Lung (tissue), 12 donors: Measurements from ENCODE around the gene BRCA1. TPM values are rescaled to one million over a fixed set of nuclear protein-coding genes. Genes with fewer than 3 reads are reported as not detected.
"Not testable (repeated sequence)": the region's sequence is repeated elsewhere in the genome, so short reads cannot be mapped to it uniquely, and the experiment has no call there.

Source experiments
- ATAC-seq: fragments of 200-7000 bp; cut with Tn5 transposase; one replicate; pipeline ENCODE4 v1.9.1; 2020; ENCODE audit warnings: moderate number of reproducible peaks; ENCODE audit not compliant: insufficient read depth, low FRiP score
- DNase-seq, 3 donors: peaks; one replicate each; pipeline ENCODE4 v3.0.0-alpha.2; 2013 to 2017
- H3K27ac ChIP-seq, 2 donors: one replicate each; pipeline ENCODE4 v1.5.1; 2013; ENCODE audit warnings: mild to moderate bottlenecking in 2 of 2, moderate library complexity in 2 of 2, control low read depth in 1 of 2, inconsistent platforms in 1 of 2, low read depth in 1 of 2, low read length in 1 of 2
- H3K27me3 ChIP-seq, 3 donors: one replicate each; pipeline ENCODE4 v1.5.1; 2013; ENCODE audit warnings: low read length in 2 of 3; ENCODE audit not compliant: control insufficient read depth in 3 of 3, insufficient read depth in 3 of 3
- H3K36me3 ChIP-seq, 4 donors: one replicate each; pipeline ENCODE4 v1.5.1; 2013; ENCODE audit warnings: low read length in 4 of 4, mild to moderate bottlenecking in 1 of 4, moderate library complexity in 1 of 4; ENCODE audit not compliant: control insufficient read depth in 4 of 4, insufficient read depth in 4 of 4
- H3K4me1 ChIP-seq, 5 donors: one replicate each; pipeline ENCODE4 v1.5.1; 2013; ENCODE audit warnings: low read length in 5 of 5, mild to moderate bottlenecking in 2 of 5, moderate library complexity in 1 of 5; ENCODE audit not compliant: control insufficient read depth in 5 of 5, insufficient read depth in 5 of 5
- H3K4me3 ChIP-seq: one replicate; pipeline ENCODE4 v1.5.1; 2013; ENCODE audit warnings: mild to moderate bottlenecking, control low read depth, moderate library complexity
- H3K9ac ChIP-seq, 2 donors: one replicate each; pipeline ENCODE4 v1.5.1; 2013; ENCODE audit warnings: low read length in 2 of 2, control low read depth in 1 of 2; ENCODE audit not compliant: insufficient read depth in 1 of 2
- H3K9me3 ChIP-seq, 4 donors: one replicate each; pipeline ENCODE4 v1.5.1; 2013; ENCODE audit warnings: low read length in 3 of 4, mild to moderate bottlenecking in 1 of 4, moderate library complexity in 1 of 4; ENCODE audit not compliant: control insufficient read depth in 4 of 4, insufficient read depth in 3 of 4
- WGBS, 2 donors: extraction: QIAGEN DNeasy Blood & Tissue Kit; methylation state at CpG; one replicate each; pipeline ENCODE4 v1.1.7; 2013; 5-methylcytosine and 5-hydroxymethylcytosine counted together
- polyA plus RNA-seq, 2 donors: library from polyadenylated mRNA; stranded (reverse); fragments of 200-250 nt; gene quantifications; one replicate each; pipeline ENCODE4 v1.2.1, GENCODE V29; 2013
- total RNA-seq, 2 donors: library from RNA; depleted of rRNA in 1 of 2; stranded (reverse); fragments of >200 nt in 1 of 2; gene quantifications; one replicate each; pipeline ENCODE4 v1.2.1, GENCODE V29; 2014 to 2021
- TF ChIP-seq, protein P1 (sequence below): IDR thresholded peaks from 2 replicates; pipeline ENCODE4 v1.5.1; 2012; ENCODE audit warnings: mild to moderate bottlenecking; ENCODE audit errors: control extremely low read depth, extremely low read depth
- donor health status: control.
- donor health status: control.
- donor health status: Bipolar disorder and iron deficiency.
- donor health status: healthy.
- donor health status: DM: yes; HTN: yes; CAD: no.

BRCA1 gene
- total and polyA plus RNA-seq, 4 donors = 2.0 to 15.7 (median 6.0) TPM

DNA sequence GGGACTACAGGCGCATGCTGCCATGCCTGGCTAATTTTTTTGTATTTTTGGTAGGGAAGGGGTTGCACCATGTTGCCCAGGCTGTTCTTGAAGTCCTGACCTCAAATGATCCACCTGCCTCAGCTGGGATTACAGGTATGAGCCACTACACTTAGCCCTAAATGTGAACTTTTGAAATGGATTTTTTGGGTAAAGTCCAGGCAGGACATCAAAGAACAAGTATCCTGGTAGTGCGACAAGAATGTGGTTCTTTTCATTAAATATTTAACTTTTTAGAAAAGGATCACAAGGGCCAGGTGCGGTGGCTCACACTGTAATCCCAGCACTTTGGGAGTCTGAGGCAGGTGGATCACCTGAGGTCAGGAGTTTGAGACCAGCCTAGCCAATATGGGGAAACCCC lies 30.5 kb upstream of the BRCA1 start:
- Histone ChIP-seq H3K27me3 (no peaks in the 10 kb centered on the region), H3K36me3 (peaks cover 0 to 11% (median 4%) of the 10 kb centered on the region in 4 donors), H3K9ac (no peak overlapping the region), H3K4me1 (peaks cover 0 to 10% (median 0%) of the 10 kb centered on the region in 5 donors), H3K4me3 (no peak overlapping the region), H3K27ac (no peak overlapping the region), H3K9me3 (no peaks in the 10 kb centered on the region)
- DNase-seq = no peak
- WGBS, 2 donors = 75 to 92% methylated on average over 3 of the region's 3 CpGs
- TF ChIP-seq, protein P1, sequence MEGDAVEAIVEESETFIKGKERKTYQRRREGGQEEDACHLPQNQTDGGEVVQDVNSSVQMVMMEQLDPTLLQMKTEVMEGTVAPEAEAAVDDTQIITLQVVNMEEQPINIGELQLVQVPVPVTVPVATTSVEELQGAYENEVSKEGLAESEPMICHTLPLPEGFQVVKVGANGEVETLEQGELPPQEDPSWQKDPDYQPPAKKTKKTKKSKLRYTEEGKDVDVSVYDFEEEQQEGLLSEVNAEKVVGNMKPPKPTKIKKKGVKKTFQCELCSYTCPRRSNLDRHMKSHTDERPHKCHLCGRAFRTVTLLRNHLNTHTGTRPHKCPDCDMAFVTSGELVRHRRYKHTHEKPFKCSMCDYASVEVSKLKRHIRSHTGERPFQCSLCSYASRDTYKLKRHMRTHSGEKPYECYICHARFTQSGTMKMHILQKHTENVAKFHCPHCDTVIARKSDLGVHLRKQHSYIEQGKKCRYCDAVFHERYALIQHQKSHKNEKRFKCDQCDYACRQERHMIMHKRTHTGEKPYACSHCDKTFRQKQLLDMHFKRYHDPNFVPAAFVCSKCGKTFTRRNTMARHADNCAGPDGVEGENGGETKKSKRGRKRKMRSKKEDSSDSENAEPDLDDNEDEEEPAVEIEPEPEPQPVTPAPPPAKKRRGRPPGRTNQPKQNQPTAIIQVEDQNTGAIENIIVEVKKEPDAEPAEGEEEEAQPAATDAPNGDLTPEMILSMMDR = no peak
- ATAC-seq = no peak

DNA sequence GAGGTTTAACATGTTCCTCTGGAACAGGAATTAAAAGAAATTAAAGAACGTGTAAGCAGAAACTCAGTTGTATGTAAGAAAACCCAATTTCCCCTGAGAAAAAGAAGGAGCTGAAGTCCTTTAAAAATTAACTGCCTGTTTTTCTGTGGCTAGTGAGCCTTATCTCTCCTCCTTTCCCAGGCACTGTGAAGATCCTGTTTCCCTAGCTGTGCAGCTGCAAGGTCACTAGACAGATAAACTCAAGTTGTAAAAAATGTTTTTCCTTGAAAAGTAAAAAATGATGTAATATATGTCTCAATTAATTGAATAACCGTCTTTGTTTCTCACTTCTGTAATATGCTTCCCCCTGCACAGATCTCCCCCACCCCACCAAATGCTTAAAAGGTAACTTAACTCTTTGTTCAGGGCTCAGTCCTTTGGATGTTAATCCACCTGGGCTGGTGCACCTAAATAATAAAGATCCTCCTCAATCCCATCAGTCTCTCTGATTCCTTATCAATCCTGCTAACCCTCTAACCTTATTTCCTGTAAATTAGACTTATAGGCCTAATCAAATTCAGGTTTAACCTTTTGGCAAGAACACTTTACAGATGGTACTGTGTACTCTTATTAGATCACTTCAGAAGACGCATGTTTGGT lies 28.2 kb upstream of the BRCA1 start:
- H3K27me3 ChIP-seq, H3K4me3 ChIP-seq, DNase-seq, H3K36me3 ChIP-seq, ATAC-seq, H3K27ac ChIP-seq, H3K4me1 ChIP-seq, H3K9me3 ChIP-seq, H3K9ac ChIP-seq: not testable (repeated sequence)
- WGBS, 2 donors = 60 to 82% methylated on average over 3 of the region's 3 CpGs

DNA sequence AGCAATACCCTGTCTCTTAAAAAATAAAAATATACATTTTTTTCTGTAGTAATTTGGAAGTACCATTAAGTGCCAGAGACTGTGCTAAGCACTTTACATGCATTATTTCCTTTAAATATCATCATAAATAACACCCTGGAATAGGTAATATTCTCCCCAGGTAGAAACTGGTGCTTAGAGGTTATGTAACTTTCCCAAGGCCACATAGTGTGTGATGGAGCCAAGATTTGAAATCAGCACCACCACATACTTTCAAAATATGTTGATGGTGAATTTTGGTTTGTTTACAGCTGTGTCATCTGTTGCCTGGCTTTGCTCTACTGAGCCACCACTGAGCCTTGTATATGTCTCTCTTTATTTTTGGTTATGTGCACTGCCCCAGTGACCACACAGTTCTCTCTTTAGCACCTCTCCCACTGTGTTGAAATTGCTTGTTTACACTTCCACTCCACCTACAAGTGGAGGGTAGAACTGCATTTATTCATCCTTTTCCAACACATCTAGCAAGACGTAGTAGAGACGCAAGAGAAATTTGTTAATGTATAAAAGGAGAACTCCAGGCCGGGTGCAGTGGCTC lies 26.8 kb upstream of the BRCA1 start:
- Histone ChIP-seq H3K36me3 (peaks cover 0 to 6% (median 4%) of the 10 kb centered on the region in 4 donors), H3K9me3 (no peaks in the 10 kb centered on the region), H3K27me3 (no peaks in the 10 kb centered on the region), H3K9ac (no peak overlapping the region), H3K4me3 (no peak overlapping the region), H3K27ac (no peak overlapping the region), H3K4me1 (peaks cover 0 to 6% (median 0%) of the 10 kb centered on the region in 5 donors)
- DNase-seq = peak in 1 of 3 donors; percentile 23
- WGBS, 2 donors = 72 to 80% methylated on average over 3 of the region's 3 CpGs
- TF ChIP-seq, protein P1 = no peak
- no peak for ATAC-seq

DNA sequence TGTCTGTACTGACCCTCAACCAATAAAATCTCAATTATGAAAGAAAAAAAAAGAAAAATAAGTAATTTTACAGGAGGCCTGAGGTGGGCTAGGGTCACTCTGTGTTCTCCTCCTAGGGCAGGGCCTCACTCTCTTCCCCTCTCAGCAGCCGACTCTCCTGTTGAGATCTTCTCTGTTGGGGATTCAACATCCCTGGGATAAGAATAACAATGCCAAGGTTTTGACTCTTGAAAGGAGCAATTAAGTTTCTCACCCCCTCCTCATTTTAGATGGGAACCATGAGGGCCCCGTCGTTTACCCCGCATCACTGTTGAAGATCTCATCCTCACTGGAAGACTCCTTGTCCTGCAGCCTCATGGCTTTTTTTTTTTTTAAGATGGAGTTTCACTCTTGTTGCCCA lies 21.5 kb upstream of the BRCA1 start:
- no peak overlapping the region for H3K4me3 ChIP-seq
- H3K27ac ChIP-seq = no peak overlapping the region
- ATAC-seq = no peak
- H3K27me3 ChIP-seq = no peaks in the 10 kb centered on the region
- no peak overlapping the region for H3K9ac ChIP-seq
- TF ChIP-seq, protein P1 = no peak
- 95% methylated on average over 4 of the region's 4 CpGs for WGBS, 2 donors
- peaks cover 0 to 6% (median 0%) of the 10 kb centered on the region in 5 donors for H3K4me1 ChIP-seq
- no peak for DNase-seq
- H3K36me3 ChIP-seq = peaks cover 0 to 3% (median 1%) of the 10 kb centered on the region in 4 donors
- no peaks in the 10 kb centered on the region for H3K9me3 ChIP-seq
